Measurements from ENCODE around the gene NXPH4.

Gene NXPH4

GRCh38 chr12:57216014-57216911, at the start of gene NXPH4:
Gene NXPH4, plus strand, starts transcription at chr12:57216794. Its CDS starts 176 bp downstream, at chr12:57216970.
- FAIRE-seq (peak; percentile 11), DNase-seq (ENCODE audit: insufficient read length, low spot score) (peak; percentile 62)

DNA sequence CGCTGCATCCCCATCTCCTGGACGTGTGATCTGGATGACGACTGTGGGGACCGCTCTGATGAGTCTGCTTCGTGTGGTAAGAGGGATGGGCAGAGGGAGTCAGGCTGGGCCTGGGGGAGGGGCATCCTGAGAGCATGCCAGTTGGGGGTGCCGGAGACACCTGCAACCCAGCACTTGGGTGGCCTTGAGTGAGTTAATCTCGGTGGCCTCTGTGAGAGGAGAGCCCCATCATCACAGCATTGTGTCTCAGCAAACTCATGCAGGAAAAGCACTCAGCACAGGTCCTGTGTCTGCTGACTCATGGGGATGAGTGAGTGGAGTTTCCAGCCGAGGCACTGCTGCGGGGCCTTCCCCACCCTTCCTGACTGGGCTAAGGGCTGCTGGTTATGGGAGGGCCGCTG, 49.6 kb upstream of the NXPH4 start:
- DNase-seq (ENCODE audit: insufficient read length, low spot score), result no peak

GRCh38 chr12:57168058-57168457, 48.5 kb upstream of the NXPH4 start:
- DNase-seq (ENCODE audit: insufficient read length, low spot score), result no peak
- no peak for FAIRE-seq

More for the DNA sequence above, 49.6 kb upstream of the NXPH4 start:
- FAIRE-seq, result no peak

- no peak for FAIRE-seq
- DNase-seq (ENCODE audit: insufficient read length, low spot score), result no peak
Measured at GRCh38 chr12:57169046-57169795, 47.4 kb upstream of the NXPH4 start.

- no peak for FAIRE-seq
Measured at GRCh38 chr12:57169969-57170368, 46.6 kb upstream of the NXPH4 start.

GRCh38 chr12:57170408-57170807, 46.2 kb upstream of the NXPH4 start:
- no peak for FAIRE-seq
- DNase-seq (ENCODE audit: insufficient read length, low spot score), result no peak

More at GRCh38 chr12:57169969-57170368, 46.6 kb upstream of the NXPH4 start:
- DNase-seq (ENCODE audit: insufficient read length, low spot score), result no peak

- no peak for FAIRE-seq
Measured at GRCh38 chr12:57170927-57171326, 45.7 kb upstream of the NXPH4 start.

DNA sequence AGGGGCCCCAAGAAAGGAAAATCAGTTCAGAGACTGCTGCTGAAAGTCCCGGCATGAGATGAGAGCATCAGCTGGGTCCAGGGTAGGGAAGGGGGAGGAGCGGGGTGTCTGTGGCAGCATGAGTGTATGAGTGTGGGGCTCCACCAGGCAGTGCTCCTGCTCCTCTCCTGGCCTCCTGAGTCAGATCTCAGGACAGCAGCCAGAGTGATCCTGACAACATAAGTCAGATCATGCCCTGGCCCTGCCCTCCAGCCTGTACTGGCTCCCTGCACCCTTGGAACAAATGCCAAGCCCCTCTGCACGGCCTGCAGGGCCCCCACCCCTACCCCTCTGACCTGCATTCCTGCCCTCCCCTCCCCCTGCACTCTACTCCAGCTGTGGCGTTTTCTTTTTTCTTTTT, 44.9 kb upstream of the NXPH4 start:
- DNase-seq (ENCODE audit: insufficient read length, low spot score) (no peak), FAIRE-seq (no peak)

More at GRCh38 chr12:57170927-57171326, 45.7 kb upstream of the NXPH4 start:
- no peak for DNase-seq (ENCODE audit: insufficient read length, low spot score)

DNA sequence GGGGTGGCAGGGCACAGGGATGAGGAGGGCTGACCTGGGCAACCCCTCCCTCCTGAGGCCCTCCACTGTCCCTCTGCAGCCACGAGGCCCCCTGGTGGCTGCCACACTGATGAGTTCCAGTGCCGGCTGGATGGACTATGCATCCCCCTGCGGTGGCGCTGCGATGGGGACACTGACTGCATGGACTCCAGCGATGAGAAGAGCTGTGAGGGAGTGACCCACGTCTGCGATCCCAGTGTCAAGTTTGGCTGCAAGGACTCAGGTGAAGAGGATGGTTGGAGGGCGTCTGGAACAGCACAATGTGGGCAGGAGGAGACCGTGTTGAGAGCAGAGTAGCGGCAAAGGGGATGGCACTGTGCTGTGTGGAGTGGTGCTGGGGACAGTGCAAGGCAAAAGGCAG, 43.5 kb upstream of the NXPH4 start:
- DNase-seq (ENCODE audit: insufficient read length, low spot score) (no peak), FAIRE-seq (no peak)

DNA sequence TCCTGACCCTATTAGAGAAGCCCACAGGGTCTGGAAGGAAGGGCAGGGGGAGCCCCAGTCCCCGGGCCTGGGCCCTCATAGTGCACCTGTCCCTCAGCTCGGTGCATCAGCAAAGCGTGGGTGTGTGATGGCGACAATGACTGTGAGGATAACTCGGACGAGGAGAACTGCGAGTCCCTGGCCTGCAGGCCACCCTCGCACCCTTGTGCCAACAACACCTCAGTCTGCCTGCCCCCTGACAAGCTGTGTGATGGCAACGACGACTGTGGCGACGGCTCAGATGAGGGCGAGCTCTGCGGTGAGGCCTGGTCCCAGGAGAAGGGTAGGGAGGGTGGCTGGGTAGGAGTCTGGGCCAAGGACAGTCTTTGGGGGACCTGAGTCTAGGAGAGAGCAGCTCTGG, 42.9 kb upstream of the NXPH4 start:
- FAIRE-seq (no peak), DNase-seq (ENCODE audit: insufficient read length, low spot score) (no peak)

DNA sequence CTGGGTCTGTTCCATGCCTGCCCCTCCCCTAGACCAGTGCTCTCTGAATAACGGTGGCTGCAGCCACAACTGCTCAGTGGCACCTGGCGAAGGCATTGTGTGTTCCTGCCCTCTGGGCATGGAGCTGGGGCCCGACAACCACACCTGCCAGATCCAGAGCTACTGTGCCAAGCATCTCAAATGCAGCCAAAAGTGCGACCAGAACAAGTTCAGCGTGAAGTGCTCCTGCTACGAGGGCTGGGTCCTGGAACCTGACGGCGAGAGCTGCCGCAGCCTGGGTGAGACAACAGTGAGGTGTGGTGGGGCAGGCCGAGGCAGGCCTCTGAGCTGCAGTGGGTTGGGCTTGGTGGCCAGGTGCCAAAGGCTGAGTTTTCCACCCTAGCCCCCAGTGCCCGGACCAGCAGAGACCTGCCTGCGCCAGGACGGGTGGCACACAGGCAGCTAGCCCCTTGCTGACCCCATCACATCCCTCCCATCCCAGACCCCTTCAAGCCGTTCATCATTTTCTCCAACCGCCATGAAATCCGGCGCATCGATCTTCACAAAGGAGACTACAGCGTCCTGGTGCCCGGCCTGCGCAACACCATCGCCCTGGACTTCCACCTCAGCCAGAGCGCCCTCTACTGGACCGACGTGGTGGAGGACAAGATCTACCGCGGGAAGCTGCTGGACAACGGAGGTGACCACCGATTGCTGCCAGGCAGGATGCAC, 41.0 kb upstream of the NXPH4 start:
- DNase-seq (ENCODE audit: insufficient read length, low spot score) (no peak), FAIRE-seq (no peak)

- FAIRE-seq (no peak), DNase-seq (ENCODE audit: insufficient read length, low spot score) (no peak)
Measured at GRCh38 chr12:57176139-57176477, 40.5 kb upstream of the NXPH4 start.

- FAIRE-seq (no peak), DNase-seq (ENCODE audit: insufficient read length, low spot score) (no peak)
Measured at GRCh38 chr12:57176846-57177245, 39.7 kb upstream of the NXPH4 start.

DNA sequence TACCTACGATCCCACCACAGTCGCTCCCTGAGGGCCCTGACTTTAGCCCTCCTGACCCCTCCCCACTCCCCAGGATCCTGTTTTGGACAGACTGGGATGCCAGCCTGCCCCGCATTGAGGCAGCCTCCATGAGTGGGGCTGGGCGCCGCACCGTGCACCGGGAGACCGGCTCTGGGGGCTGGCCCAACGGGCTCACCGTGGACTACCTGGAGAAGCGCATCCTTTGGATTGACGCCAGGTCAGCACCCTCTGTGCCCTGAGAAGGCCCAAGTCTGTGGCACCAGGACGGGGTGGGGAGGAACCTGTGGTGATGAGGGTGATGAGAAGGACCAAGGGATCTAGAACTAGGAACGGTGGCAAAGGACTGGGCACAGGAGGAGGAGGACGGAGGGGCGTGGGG, 39.2 kb upstream of the NXPH4 start:
- DNase-seq (ENCODE audit: insufficient read length, low spot score), result no peak
- no peak for FAIRE-seq

GRCh38 chr12:57178213-57178612, 38.4 kb upstream of the NXPH4 start:
- no peak for DNase-seq (ENCODE audit: insufficient read length, low spot score)
- FAIRE-seq, result no peak

DNA sequence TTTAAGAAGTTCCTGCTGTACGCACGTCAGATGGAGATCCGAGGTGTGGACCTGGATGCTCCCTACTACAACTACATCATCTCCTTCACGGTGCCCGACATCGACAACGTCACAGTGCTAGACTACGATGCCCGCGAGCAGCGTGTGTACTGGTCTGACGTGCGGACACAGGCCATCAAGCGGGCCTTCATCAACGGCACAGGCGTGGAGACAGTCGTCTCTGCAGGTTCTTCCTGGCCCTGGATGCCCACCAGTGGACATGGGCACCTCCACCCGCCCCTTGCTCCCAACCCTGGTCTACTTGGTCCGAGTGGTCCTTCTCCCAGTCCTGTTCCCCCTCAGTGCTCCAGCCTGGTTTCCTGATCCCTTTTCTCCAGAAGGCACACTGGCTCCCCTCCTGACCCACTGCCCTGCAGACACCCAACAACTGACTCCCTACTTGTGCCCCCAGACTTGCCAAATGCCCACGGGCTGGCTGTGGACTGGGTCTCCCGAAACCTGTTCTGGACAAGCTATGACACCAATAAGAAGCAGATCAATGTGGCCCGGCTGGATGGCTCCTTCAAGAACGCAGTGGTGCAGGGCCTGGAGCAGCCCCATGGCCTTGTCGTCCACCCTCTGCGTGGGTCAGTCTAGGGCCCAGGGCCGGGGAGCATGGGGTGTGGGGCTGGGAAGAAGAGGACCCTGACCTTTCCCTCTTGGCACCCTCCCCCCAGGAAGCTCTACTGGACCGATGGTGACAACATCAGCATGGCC, 37.1 kb upstream of the NXPH4 start:
- FAIRE-seq (no peak), DNase-seq (ENCODE audit: insufficient read length, low spot score) (no peak)

- FAIRE-seq (no peak), DNase-seq (ENCODE audit: insufficient read length, low spot score) (no peak)
Measured at GRCh38 chr12:57180321-57180989, 36.1 kb upstream of the NXPH4 start.

DNA sequence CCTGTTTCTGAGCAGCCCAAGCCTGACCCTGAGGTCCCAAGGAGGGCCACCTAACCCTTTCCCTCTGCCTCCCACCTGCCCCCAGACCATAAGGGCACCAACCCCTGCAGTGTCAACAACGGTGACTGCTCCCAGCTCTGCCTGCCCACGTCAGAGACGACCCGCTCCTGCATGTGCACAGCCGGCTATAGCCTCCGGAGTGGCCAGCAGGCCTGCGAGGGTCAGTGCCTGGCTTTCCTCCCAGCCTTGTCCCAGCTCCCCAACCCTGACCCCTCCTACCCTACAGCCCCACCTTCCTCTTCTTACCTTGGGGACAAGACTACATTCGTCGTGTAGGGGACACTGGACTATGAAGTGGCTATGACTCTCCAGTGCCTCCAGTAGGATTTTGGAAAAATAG, 35.5 kb upstream of the NXPH4 start:
- FAIRE-seq (no peak), DNase-seq (ENCODE audit: insufficient read length, low spot score) (no peak)

- FAIRE-seq (no peak), DNase-seq (ENCODE audit: insufficient read length, low spot score) (no peak)
Measured at GRCh38 chr12:57181561-57182155, 34.9 kb upstream of the NXPH4 start.

Measured in GM19239 (cell line).